TTC549 (cell line): ENCODE results near the gene ARAP2.

Experiments used
- FAIRE-seq: peaks from 2 replicates; lab custom pipeline; 2012; peaks lifted over from hg19 to GRCh38; lab: Jason Lieb, UNC

Gene ARAP2

DNA sequence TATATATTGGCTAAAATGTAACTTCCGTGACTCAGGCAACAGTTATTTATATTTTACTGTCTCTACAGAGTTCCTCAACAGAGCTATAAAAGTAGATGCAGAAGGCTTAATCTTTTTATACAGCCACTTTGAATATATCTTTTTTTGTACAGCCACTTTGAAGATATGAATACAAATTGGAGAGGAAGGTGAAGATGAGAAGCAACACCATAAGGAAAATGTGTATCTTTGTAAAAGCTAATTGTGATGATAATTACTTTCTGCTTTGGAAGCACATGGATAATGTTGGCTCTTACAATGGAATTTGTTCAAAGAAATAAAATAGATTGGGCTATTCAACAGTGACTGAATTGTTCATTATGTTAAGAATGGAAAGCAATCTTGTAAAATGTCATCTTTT is 205.8 kb downstream of the ARAP2 start:
- FAIRE-seq = no peak

DNA sequence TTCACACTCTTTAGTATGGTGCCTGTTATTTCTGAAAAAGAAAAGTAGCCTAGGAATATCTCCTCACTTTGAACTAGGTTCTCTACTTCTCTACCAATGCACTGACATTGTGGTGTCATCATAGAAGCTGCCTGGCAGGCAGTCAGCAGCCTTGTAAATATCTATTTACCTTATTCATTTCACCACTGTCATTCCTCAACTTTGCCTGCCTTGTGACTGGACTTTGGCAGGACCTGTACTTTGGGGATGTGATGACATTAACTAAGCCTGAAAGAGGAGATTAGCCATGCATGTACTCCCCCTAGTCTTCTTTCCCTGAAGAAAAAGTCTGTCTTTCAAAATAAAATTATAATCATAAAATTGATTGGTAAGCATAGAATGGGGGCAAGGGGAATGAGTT is 207.2 kb downstream of the ARAP2 start:
- FAIRE-seq = no peak

DNA sequence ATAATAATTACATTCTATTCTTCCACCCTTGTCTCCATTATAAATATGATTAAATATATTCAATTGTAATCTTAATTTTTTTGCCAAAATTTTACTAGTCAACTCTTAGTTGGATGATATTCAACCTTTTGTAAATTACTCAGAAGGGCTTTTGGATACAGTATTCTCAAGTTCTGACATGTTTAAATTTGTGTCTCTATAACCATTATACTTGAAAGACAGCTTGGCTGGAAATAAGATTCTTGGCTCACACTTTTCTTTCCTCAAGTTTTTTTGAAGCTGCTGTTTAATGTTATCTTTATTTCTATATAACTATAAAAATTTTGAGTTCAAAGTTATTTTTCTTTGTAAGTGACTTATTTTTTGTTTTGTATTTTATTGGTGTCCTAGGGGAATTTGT is 214.4 kb downstream of the ARAP2 start:
- no peak for FAIRE-seq

DNA sequence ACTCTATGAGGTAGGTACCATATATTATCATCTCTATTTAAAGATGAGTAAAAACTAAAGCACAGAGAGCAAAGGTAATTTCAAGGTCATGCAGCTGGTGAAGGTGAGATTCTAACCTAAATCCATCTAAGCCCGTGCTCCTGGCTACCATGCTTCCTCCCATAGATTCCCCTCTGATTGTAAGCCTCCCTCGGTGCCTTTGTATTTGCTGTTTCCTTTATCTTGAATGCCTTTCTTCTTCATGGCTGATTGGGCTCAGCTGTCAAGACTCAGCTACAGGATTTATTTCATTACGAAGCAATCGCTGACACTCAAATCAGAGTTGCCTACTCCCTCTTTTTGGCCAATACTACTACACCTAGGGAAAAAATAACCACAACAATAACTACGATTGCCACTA is 217.1 kb downstream of the ARAP2 start:
- no peak for FAIRE-seq

DNA sequence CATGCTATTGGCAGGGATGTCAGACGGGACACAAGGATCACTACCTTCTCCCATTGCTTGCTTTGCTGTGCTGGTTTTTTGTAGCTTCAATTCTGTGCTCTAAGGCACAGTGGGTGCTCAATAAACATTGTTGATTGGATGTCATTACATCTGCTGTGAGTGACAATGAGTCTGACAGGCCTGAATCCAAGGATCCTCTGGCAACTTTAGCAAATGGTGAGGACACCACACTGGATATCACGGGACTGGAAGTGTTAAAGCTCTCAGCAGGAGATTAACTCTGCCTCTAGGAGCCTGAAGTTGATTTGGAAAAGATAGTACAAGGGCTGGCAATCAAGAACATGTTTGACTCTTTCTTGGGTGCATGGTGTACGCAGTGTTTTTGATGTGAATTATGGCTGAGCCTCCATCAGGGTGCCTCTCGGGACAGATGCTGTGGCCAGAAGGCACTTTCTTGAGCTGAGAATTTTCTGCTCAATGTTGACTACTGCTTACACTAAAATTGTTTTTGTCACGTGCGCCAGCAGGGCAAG is 217.9 kb downstream of the ARAP2 start:
- FAIRE-seq = no peak

DNA sequence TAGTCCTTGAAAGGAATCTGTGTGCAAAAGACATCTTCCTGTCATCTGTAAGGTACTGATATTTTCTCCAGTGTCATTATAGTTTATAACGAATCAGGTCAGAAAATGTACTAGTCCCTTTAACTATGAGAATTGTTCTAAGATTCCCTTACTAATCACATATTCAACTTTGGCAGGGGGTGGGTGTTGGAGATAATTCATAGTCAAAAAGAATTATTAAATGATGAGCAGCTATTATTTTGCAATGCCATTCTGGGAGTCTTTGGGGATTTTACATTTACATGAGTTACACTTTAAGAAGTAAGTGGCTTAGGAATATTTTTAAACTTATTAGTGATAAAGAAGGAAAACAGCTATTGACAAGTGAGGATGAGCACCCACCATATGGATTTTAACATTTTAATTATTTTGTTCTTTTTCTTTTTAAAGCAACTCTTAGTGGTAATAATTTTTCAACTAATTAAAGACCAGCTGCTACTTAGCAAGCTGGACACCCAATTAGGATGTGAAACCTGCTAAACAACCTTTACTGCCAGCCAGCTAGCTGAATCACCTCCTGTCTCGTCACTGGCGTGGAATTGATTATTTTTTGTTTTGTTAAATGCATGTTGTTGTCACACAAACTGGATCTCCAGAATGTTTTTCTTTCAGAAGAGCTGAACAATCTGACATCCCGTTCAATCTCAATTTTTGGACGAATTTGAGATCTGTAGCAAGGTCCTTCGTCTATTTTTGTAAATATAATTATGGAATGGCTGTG is 219.2 kb downstream of the ARAP2 start:
- FAIRE-seq = no peak

DNA sequence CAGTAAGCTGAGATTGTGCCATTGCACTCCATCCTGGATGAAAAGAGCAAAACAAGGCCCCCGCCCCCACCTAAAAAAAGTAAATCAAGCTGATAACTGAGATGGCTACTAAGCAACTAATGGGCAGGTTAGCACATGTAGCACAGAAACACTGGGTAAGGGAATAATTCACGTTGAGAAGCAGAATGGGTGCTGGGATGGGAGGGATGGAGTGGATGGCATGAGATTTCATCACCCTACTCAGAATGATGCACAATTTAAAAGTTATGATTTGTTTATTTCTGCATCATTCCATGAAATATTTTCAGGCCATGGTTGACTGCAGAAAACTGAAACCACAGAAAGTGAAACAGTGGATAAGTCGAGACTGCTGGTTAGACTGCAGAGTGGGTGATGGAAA is 224.0 kb downstream of the ARAP2 start:
- FAIRE-seq = no peak
